ENCODE measurements around the gene TWF2. TPM values are rescaled to one million over a fixed set of nuclear protein-coding genes. Genes with fewer than 3 reads are reported as not detected.

The TWF2 gene
- total RNA-seq, 2 donors from 2014 or later, result 40.7 to 41.9 TPM

GRCh38 chr3:52188556-52188955, 50.4 kb downstream of the TWF2 start:
- Mint-ChIP-seq H3K4me3 (no peak overlapping the region), H3K4me1 (peaks cover 5% of the 10 kb centered on the region)
- DNase-seq, result no peak

GRCh38 chr3:52186729-52187128, 52.2 kb downstream of the TWF2 start:
- Mint-ChIP-seq H3K27ac (no peak overlapping the region), H3K36me3 (ENCODE audit: low read depth) (no peaks in the 10 kb centered on the region), H3K27me3 (ENCODE audit: insufficient read depth) (no peaks in the 10 kb centered on the region), H3K4me3 (no peak overlapping the region), H3K9me3 (no peaks in the 10 kb centered on the region), H3K4me1 (peaks cover 6% of the 10 kb centered on the region)
- no peak overlapping the region for H3K27ac ChIP-seq (ENCODE audit: low read depth, low read length)
- WGBS, 2 experiments (ENCODE audit: insufficient coverage in 1 of 2, insufficient read length in 1 of 2), result 94 to 99% methylated on average over 9 of the region's 9 CpGs
- H3K4me3 ChIP-seq (ENCODE audit: low read length), result no peak overlapping the region
- H3K36me3 ChIP-seq (ENCODE audit: control insufficient read depth, insufficient read depth, low read length), result no peaks in the 10 kb centered on the region
- no peak for DNase-seq
- no peaks in the 10 kb centered on the region for H3K27me3 ChIP-seq (ENCODE audit: control insufficient read depth, insufficient read depth, low read length, poor library complexity, severe bottlenecking)
- TF ChIP-seq CTCF (conservative IDR thresholded peaks at IDR 0.05), result no peak
- H3K9me3 ChIP-seq (ENCODE audit: control insufficient read depth, low read length), result no peaks in the 10 kb centered on the region
- H3K9ac ChIP-seq (ENCODE audit: extremely low read depth, low read length, poor library complexity, severe bottlenecking), result no peak overlapping the region
- no peaks in the 10 kb centered on the region for H3K4me1 ChIP-seq (ENCODE audit: control insufficient read depth, insufficient read depth, low read length)

More at GRCh38 chr3:52188556-52188955, 50.4 kb downstream of the TWF2 start:
- Histone ChIP-seq H3K27me3 (ENCODE audit: control insufficient read depth, insufficient read depth, low read length, poor library complexity, severe bottlenecking) (no peaks in the 10 kb centered on the region), H3K4me3 (ENCODE audit: low read length) (no peak overlapping the region), H3K9me3 (ENCODE audit: control insufficient read depth, low read length) (no peaks in the 10 kb centered on the region), H3K4me1 (ENCODE audit: control insufficient read depth, insufficient read depth, low read length) (no peaks in the 10 kb centered on the region), H3K9ac (ENCODE audit: extremely low read depth, low read length, poor library complexity, severe bottlenecking) (no peak overlapping the region), H3K36me3 (ENCODE audit: control insufficient read depth, insufficient read depth, low read length) (no peaks in the 10 kb centered on the region), H3K27ac (ENCODE audit: low read depth, low read length) (no peak overlapping the region)
- Mint-ChIP-seq H3K27ac (no peak overlapping the region), H3K9me3 (no peaks in the 10 kb centered on the region), H3K36me3 (ENCODE audit: low read depth) (no peaks in the 10 kb centered on the region), H3K27me3 (ENCODE audit: insufficient read depth) (no peaks in the 10 kb centered on the region)
- 60 to 86% methylated on average over 1 of the region's 1 CpG for WGBS, 2 experiments (ENCODE audit: insufficient coverage in 1 of 2, insufficient read length in 1 of 2)
- no peak for TF ChIP-seq CTCF (conservative IDR thresholded peaks at IDR 0.05)

GRCh38 chr3:52185837-52186236, 53.1 kb downstream of the TWF2 start:
- DNase-seq, result no peak
- peaks cover 6% of the 10 kb centered on the region for H3K4me1 Mint-ChIP-seq
- no peak overlapping the region for H3K27ac Mint-ChIP-seq
- no peak overlapping the region for H3K4me3 ChIP-seq (ENCODE audit: low read length)
- no peaks in the 10 kb centered on the region for H3K36me3 ChIP-seq (ENCODE audit: control insufficient read depth, insufficient read depth, low read length)
- no peak overlapping the region for H3K27ac ChIP-seq (ENCODE audit: low read depth, low read length)
- H3K36me3 Mint-ChIP-seq (ENCODE audit: low read depth), result no peaks in the 10 kb centered on the region
- no peaks in the 10 kb centered on the region for H3K4me1 ChIP-seq (ENCODE audit: control insufficient read depth, insufficient read depth, low read length)
- no peaks in the 10 kb centered on the region for H3K27me3 Mint-ChIP-seq (ENCODE audit: insufficient read depth)
- 91 to 100% methylated on average over 2 to 3 of the region's 3 CpGs for WGBS, 2 experiments (ENCODE audit: insufficient coverage in 1 of 2, insufficient read length in 1 of 2)
- no peaks in the 10 kb centered on the region for H3K9me3 Mint-ChIP-seq
- H3K4me3 Mint-ChIP-seq, result no peak overlapping the region
- TF ChIP-seq CTCF (conservative IDR thresholded peaks at IDR 0.05), result no peak
- no peak overlapping the region for H3K9ac ChIP-seq (ENCODE audit: extremely low read depth, low read length, poor library complexity, severe bottlenecking)
- H3K9me3 ChIP-seq (ENCODE audit: control insufficient read depth, low read length), result no peaks in the 10 kb centered on the region
- no peaks in the 10 kb centered on the region for H3K27me3 ChIP-seq (ENCODE audit: control insufficient read depth, insufficient read depth, low read length, poor library complexity, severe bottlenecking)
